GM06990 (cell line): ENCODE data around the gene DCAF8L2.
A peak's percentile ranks its signal among the peaks of the same experiment; 100 is the strongest.

Experiments
- DNase-seq: peaks from one replicate; pipeline ENCODE4 v3.0.0-alpha.2; 2011; ENCODE audit not compliant: insufficient read length; ENCODE audit errors: extremely low read depth
- H3K27me3 ChIP-seq: replicated peaks from 2 replicates; pipeline ENCODE4 v1.6.0; 2011; ENCODE audit warnings: low read length; ENCODE audit not compliant: control insufficient read depth, insufficient read depth
- H3K36me3 ChIP-seq: 2 replicates; pipeline ENCODE4 v1.5.1; 2011; ENCODE audit warnings: low read length; ENCODE audit not compliant: control insufficient read depth, insufficient read depth
- H3K4me3 ChIP-seq: replicated peaks from 2 replicates; pipeline ENCODE4 v1.5.1; 2011; ENCODE audit warnings: low read depth, mild to moderate bottlenecking, control low read depth, low read length
- CTCF ChIP-seq: IDR thresholded peaks from 2 replicates; pipeline ENCODE4 v1.5.1; 2011; ENCODE audit warnings: low read length, control low read depth, mild to moderate bottlenecking, inconsistent platforms; ENCODE audit not compliant: insufficient read depth, poor library complexity, severe bottlenecking

Gene DCAF8L2

GRCh38 chrX:27599928-27600327 lies 9.8 kb downstream of the DCAF8L2 start:
- no peaks in the 10 kb centered on the region for H3K27me3 ChIP-seq
- no peak for TF ChIP-seq CTCF

GRCh38 chrX:27600686-27601085 lies 10.5 kb downstream of the DCAF8L2 start:
- no peak for TF ChIP-seq CTCF
- no peak for DNase-seq
- no peaks in the 10 kb centered on the region for H3K36me3 ChIP-seq
- no peaks in the 10 kb centered on the region for H3K27me3 ChIP-seq
- H3K4me3 ChIP-seq: no peak overlapping the region

More at GRCh38 chrX:27599928-27600327, 9.8 kb downstream of the DCAF8L2 start:
- Histone ChIP-seq H3K36me3 (no peaks in the 10 kb centered on the region), H3K4me3 (no peak overlapping the region)
- no peak for DNase-seq

GRCh38 chrX:27608671-27609070 lies 18.5 kb downstream of the DCAF8L2 start:
- DNase-seq: no peak
- Histone ChIP-seq H3K27me3 (no peaks in the 10 kb centered on the region), H3K36me3 (no peaks in the 10 kb centered on the region), H3K4me3 (no peak overlapping the region)
- no peak for TF ChIP-seq CTCF

- Histone ChIP-seq H3K36me3 (no peaks in the 10 kb centered on the region), H3K27me3 (no peaks in the 10 kb centered on the region), H3K4me3 (no peak overlapping the region)
- no peak for DNase-seq
- no peak for TF ChIP-seq CTCF
Measured at GRCh38 chrX:27619459-27619858, 29.3 kb downstream of the DCAF8L2 start.

- TF ChIP-seq CTCF: peak; percentile 22
- DNase-seq: no peak
- Histone ChIP-seq H3K4me3 (no peak overlapping the region), H3K36me3 (no peaks in the 10 kb centered on the region), H3K27me3 (no peaks in the 10 kb centered on the region)
Measured at GRCh38 chrX:27619975-27620374, 29.8 kb downstream of the DCAF8L2 start.

- no peak for DNase-seq
- Histone ChIP-seq H3K4me3 (no peak overlapping the region), H3K27me3 (no peaks in the 10 kb centered on the region), H3K36me3 (no peaks in the 10 kb centered on the region)
- no peak for TF ChIP-seq CTCF
Measured at GRCh38 chrX:27622883-27623282, 32.7 kb downstream of the DCAF8L2 start.
